BJ (cell line): Measurements from ENCODE around the gene ECE2. TPM values are rescaled to one million over a fixed set of nuclear protein-coding genes. Genes with fewer than 3 reads are reported as not detected.

Experiments
- CTCF ChIA-PET: fragments of 350-600 bp; formaldehyde crosslinking; extraction: SDS; loops from one replicate; lab custom pipeline; 2021; ENCODE audit warnings: antibody characterized with exemption, inconsistent platforms; lab: Yijun Ruan, JAX
- POLR2A ChIA-PET: fragments of 300-600 bp; sonication (Branson Sonifier 250); formaldehyde crosslinking; extraction: SDS; loops from one replicate; lab custom pipeline; 2021; ENCODE audit warnings: antibody characterized with exemption; lab: Charles Lee
- DNase-seq: peaks from one replicate; pipeline ENCODE4 v3.0.0-alpha.2; 2011; ENCODE audit warnings: low read depth
- H3K27me3 ChIP-seq: 2 replicates; pipeline ENCODE4 v1.6.0; 2011; ENCODE audit warnings: low read length; ENCODE audit not compliant: control insufficient read depth, insufficient read depth
- H3K36me3 ChIP-seq: 2 replicates; pipeline ENCODE4 v1.5.1; 2011; ENCODE audit warnings: low read length; ENCODE audit not compliant: control insufficient read depth, insufficient read depth
- H3K4me3 ChIP-seq: 2 replicates; pipeline ENCODE4 v1.5.1; 2011; ENCODE audit warnings: low read depth, mild to moderate bottlenecking, control low read depth, low read length
- CTCF ChIP-seq: IDR thresholded peaks from 2 replicates; pipeline ENCODE4 v1.5.1; 2011; ENCODE audit warnings: low read depth, mild to moderate bottlenecking, control low read depth, inconsistent platforms, low read length, moderate library complexity; ENCODE audit not compliant: insufficient read depth
- polyA plus RNA-seq: library from polyadenylated mRNA; depleted of rRNA; stranded (reverse); fragments of >200 nt; gene quantifications from 2 replicates; pipeline ENCODE4 v1.2.3, GENCODE V29; 2011

The ECE2 gene
- polyA plus RNA-seq, 1 experiment = not detected

- no peak for TF ChIP-seq CTCF
- ChIA-PET POLR2A (no interaction called here), CTCF (interaction anchor here (1.0 to 1.5 kb wide), 3 partner anchors 15 to 238 kb away, joined by 3 read pairs; partner anchors contain the start of gene ABCC5)
- Histone ChIP-seq H3K36me3 (no peaks in the 10 kb centered on the region), H3K4me3 (no peak overlapping the region), H3K27me3 (peaks cover 6% of the 10 kb centered on the region)
- no peak for DNase-seq
Observed at GRCh38 chr3:184255291-184256039, 20.4 kb upstream of the ECE2 start.

DNA sequence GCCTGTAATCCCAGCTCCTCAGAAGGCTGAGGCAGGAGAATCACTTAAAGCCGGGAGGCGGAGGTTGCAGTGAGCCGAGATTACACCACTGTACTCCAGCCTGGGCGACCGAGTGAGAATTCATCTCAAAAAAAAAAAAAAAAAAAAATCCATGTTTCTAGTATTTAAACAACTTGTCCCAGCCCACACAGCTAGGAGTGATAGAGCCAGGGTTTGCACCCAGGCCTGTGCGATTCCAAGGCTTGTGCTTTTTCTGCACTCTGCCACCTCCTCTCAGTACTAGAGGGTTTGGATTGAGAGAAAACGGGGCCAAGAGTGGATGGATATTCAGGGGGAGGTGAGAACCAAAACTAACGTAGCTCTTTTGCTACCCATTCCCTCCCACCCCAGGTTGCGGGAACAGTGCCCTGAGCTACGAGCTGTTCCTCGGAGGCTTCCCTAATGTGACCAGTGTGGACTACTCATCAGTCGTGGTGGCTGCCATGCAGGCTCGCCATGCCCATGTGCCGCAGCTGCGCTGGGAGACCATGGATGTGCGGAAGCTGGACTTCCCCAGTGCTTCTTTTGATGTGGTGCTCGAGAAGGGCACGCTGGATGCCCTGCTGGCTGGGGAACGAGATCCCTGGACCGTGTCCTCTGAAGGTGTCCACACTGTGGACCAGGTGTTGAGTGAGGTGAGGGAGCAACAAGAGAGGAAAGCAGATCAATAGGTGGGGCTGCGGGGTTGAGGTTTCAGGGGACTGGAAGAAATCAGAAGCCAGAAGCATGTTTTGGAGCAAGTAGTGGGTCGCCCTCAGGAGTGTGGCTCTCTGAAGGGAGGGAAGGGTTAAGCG lies 18.5 kb upstream of the ECE2 start:
- POLR2A ChIA-PET = no interaction called here
- CTCF ChIA-PET = interaction anchor here (1.1 to 1.4 kb wide), 2 partner anchors 8 to 11 kb away, joined by 4 to 7 read pairs; partner anchors contain the start of gene EEF1AKMT4

GRCh38 chr3:184258926-184259325 lies 16.9 kb upstream of the ECE2 start:
- TF ChIP-seq CTCF = no peak
- no peak for DNase-seq
- Histone ChIP-seq H3K4me3 (no peak overlapping the region), H3K27me3 (peaks cover 11% of the 10 kb centered on the region), H3K36me3 (no peaks in the 10 kb centered on the region)
- POLR2A ChIA-PET = no interaction called here
- CTCF ChIA-PET = interaction anchor here (1.3 to 1.4 kb wide), 2 partner anchors 9 kb away, joined by 6 to 7 read pairs; partner anchors contain the start of gene EEF1AKMT4

More for the DNA sequence above, 18.5 kb upstream of the ECE2 start:
- DNase-seq = no peak
- no peak for TF ChIP-seq CTCF
- Histone ChIP-seq H3K36me3 (no peaks in the 10 kb centered on the region), H3K4me3 (no peak overlapping the region), H3K27me3 (peaks cover 6% of the 10 kb centered on the region)

DNA sequence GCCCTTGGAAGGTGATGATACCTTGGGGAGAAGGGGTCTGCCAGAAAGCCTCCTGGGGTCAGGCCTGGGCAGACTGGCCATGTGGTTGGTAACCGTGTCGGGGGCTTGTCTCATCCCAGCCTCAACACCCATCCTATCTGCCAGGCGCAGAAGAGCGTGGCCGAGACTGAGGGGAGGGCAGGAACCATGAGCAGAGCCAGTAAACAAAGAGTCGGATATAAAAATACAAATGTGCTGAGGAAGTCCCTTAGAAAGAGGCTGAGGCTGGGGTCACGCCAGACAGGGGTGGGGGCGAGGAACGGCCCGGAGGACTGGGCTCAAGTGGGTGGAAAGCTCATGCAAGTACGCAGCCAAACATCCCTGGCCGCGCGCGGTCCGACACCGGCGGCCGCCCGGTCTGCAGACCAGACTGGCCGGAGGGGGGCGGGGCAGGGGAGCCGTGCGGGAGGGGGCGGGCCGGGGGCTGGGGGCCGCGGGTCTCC lies 16.4 kb upstream of the ECE2 start:
- CTCF ChIA-PET = interaction anchor here (1.3 kb wide), 1 partner anchor 9 kb away, joined by 6 read pairs; no protein-coding TSS in a partner anchor
- no peak for TF ChIP-seq CTCF
- DNase-seq = no peak
- Histone ChIP-seq H3K27me3 (peaks cover 11% of the 10 kb centered on the region), H3K4me3 (no peak overlapping the region), H3K36me3 (no peaks in the 10 kb centered on the region)
- POLR2A ChIA-PET = no interaction called here
